ENCODE measurements around the gene LRRC25. TPM values are rescaled to one million over a fixed set of nuclear protein-coding genes. Genes with fewer than 3 reads are reported as not detected.

The LRRC25 gene
- total and polyA plus RNA-seq, 3 donors from 2014 or later: 1.6 to 4.0 (median 3.4) TPM

GRCh38 chr19:18424122-18424889 is 26.9 kb upstream of the LRRC25 start:
- Histone ChIP-seq H3K27ac (peak overlapping the region in 1 of 2 donors; percentile 76), H3K27me3 (no peaks in the 10 kb centered on the region), H3K36me3 (ENCODE audit: low read depth, missing control alignments) (no peaks in the 10 kb centered on the region), H3K4me1 (peaks cover 66% of the 10 kb centered on the region), H3K4me3 (no peak overlapping the region), H3K9me3 (no peaks in the 10 kb centered on the region)
- DNase-seq: no peak
- WGBS, 2 donors: 73 to 77% methylated on average over 22 of the region's 22 CpGs
- TF ChIP-seq POLR2A (IDR thresholded peaks at IDR 0.05) (no peak), CTCF (IDR thresholded peaks at IDR 0.05) (no peak)
- intact Hi-C loops (cut with DNase I; ENCODE audit: low total_unique reads): no loop called here

DNA sequence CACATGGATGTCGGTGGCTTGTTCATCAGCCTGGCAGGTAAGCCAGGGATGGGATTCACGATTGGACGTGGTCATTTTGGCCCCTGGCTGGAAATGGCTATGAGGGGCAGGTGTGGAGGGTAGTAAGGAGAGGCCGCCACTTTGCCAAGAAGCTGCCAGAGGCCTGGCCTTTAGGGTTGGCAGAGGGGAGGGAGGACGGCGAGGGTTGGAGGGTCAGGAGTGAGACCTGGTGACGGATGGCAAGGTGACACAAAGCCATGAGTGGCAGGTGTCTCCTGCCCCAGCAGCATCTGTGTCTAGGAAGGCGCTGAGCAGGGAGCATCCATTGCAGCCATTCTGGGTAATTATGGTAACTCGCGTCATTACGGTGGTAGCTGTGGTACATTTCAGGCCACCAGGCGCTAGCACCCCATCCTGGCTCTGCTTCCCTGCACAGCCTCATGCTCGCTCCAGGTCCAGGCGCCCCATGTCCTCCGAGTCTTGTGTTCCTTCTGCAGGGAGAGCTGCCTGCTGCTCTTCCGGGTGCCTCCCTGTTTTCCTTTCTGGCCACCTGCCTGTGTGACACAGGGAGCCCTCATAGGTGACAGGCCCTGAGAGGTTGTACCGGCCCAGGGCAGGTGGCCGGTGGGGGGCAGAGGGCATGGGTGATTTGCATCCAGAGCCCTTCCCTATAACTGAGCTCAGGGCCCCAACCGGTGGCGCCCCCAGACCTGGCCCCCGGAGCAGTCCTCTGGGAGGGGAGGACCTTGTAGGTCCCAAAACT is 26.0 kb upstream of the LRRC25 start:
- intact Hi-C loops (cut with DNase I; ENCODE audit: low total_unique reads): no loop called here
- WGBS, 2 donors: 78 to 79% methylated on average over 13 to 21 of the region's 21 CpGs
- H3K4me3 ChIP-seq: no peak overlapping the region
- no peak for DNase-seq
- H3K27ac ChIP-seq: peak overlapping the region in 1 of 2 donors; percentile 76
- H3K4me1 ChIP-seq: peaks cover 64% of the 10 kb centered on the region
- TF ChIP-seq CTCF (IDR thresholded peaks at IDR 0.05) (no peak), POLR2A (IDR thresholded peaks at IDR 0.05) (no peak)
- no peaks in the 10 kb centered on the region for H3K36me3 ChIP-seq (ENCODE audit: low read depth, missing control alignments)
- H3K9me3 ChIP-seq: no peaks in the 10 kb centered on the region
- H3K27me3 ChIP-seq: no peaks in the 10 kb centered on the region

DNA sequence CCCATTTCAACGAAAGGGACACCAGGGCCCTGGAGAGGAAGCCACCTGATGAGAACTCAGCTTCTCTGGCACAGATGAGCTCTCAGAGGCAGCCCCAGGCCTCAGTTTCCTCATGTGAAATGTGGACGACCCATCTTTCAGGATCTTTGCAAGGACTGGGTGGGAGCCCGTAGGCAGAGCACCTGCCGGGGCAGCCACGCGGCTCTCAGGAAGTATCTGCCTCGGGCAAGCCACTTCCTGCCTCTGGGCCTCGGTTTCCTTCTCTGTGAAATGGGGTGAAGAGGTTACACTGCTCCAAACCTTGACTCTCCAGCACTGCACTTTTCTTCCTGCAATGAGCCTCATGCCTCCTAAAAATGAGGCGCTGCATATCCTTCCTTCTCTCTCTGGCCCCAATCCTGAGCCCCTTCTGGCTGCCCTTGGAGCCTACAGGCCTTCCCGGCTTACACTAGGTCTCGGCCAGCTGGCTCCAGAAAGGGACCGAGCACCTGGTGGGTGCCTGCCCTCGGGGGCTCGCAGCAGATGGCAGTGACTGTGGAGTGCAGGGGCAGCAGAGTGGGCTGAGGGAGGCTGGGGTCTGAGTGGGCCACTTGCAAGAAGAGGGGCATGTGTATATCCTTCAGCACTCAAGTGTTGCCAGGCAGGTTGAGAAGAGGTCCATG is 25.2 kb upstream of the LRRC25 start:
- no peaks in the 10 kb centered on the region for H3K9me3 ChIP-seq
- TF ChIP-seq CTCF (IDR thresholded peaks at IDR 0.05) (no peak), POLR2A (IDR thresholded peaks at IDR 0.05) (no peak)
- DNase-seq: no peak
- H3K36me3 ChIP-seq (ENCODE audit: low read depth, missing control alignments): no peaks in the 10 kb centered on the region
- no peak overlapping the region for H3K4me3 ChIP-seq
- peaks cover 63% of the 10 kb centered on the region for H3K4me1 ChIP-seq
- 68 to 77% methylated on average over 10 to 14 of the region's 14 CpGs for WGBS, 2 donors
- intact Hi-C loops (cut with DNase I; ENCODE audit: low total_unique reads): no loop called here
- no peaks in the 10 kb centered on the region for H3K27me3 ChIP-seq
- H3K27ac ChIP-seq: no peak overlapping the region

GRCh38 chr19:18421371-18421959 is 24.0 kb upstream of the LRRC25 start:
- Histone ChIP-seq H3K27me3 (no peaks in the 10 kb centered on the region), H3K9me3 (no peaks in the 10 kb centered on the region), H3K4me1 (peaks cover 62% of the 10 kb centered on the region), H3K4me3 (no peak overlapping the region), H3K36me3 (ENCODE audit: low read depth, missing control alignments) (no peaks in the 10 kb centered on the region), H3K27ac (peak overlapping the region; percentile 27 to 93)
- WGBS, 2 donors: 71 to 84% methylated on average over 12 of the region's 12 CpGs
- intact Hi-C loops (cut with DNase I; ENCODE audit: low total_unique reads): no loop called here
- no peak for DNase-seq
- no peak for TF ChIP-seq CTCF (IDR thresholded peaks at IDR 0.05)
- TF ChIP-seq POLR2A (IDR thresholded peaks at IDR 0.05): no peak
